Activated CD8-positive, alpha-beta memory T cell treated with anti-CD3 and anti-CD28 coated beads, Interleukin-2, amount 50 U/mL, for 1 hour (primary cell): ENCODE measurements around the gene CDON.

Experiments
- DNase-seq: peaks from one replicate; pipeline ENCODE4 v3.0.0-alpha.2; 2020; ENCODE audit errors: extremely low read depth

Gene CDON

GRCh38 chr11:126082251-126083109, 19.8 kb upstream of the CDON start:
- no peak for DNase-seq

- no peak for DNase-seq
Observed at GRCh38 chr11:126081915-126082250, 19.2 kb upstream of the CDON start.

GRCh38 chr11:126080161-126080941, 17.7 kb upstream of the CDON start:
- no peak for DNase-seq

GRCh38 chr11:126079621-126080124, 17.0 kb upstream of the CDON start:
- DNase-seq, result no peak

- DNase-seq, result no peak
Observed at GRCh38 chr11:126076641-126077040, 14.0 kb upstream of the CDON start.

- no peak for DNase-seq
Observed at GRCh38 chr11:126072801-126073594, 10.3 kb upstream of the CDON start.

GRCh38 chr11:126072141-126072741, 9.6 kb upstream of the CDON start:
- DNase-seq, result no peak

- DNase-seq, result no peak
Observed at GRCh38 chr11:126063507-126063852, 814 bp upstream of the CDON start.

- DNase-seq, result no peak
Observed at GRCh38 chr11:126061707-126062678, 673 bp downstream of the CDON start.

- no peak for DNase-seq
Observed at GRCh38 chr11:126060757-126061171, 1.9 kb downstream of the CDON start.

- DNase-seq, result no peak
Observed at GRCh38 chr11:126059238-126059781, 3.4 kb downstream of the CDON start.

GRCh38 chr11:126058105-126058874, 4.4 kb downstream of the CDON start:
- no peak for DNase-seq

GRCh38 chr11:126054882-126055281, 7.8 kb downstream of the CDON start:
- no peak for DNase-seq

- no peak for DNase-seq
Observed at GRCh38 chr11:126054408-126054807, 8.3 kb downstream of the CDON start.

- DNase-seq, result no peak
Observed at GRCh38 chr11:126053415-126054286, 9.0 kb downstream of the CDON start.

GRCh38 chr11:126051117-126051516, 11.5 kb downstream of the CDON start:
- DNase-seq, result no peak

- DNase-seq, result no peak
Observed at GRCh38 chr11:126049159-126049558, 13.5 kb downstream of the CDON start.

- DNase-seq, result no peak
Observed at GRCh38 chr11:126048197-126048596, 14.5 kb downstream of the CDON start.
